GM12878 (cell line): Measurements from ENCODE around the gene RAD18. TPM values are rescaled to one million over a fixed set of nuclear protein-coding genes. Genes with fewer than 3 reads are reported as not detected.
A peak's percentile ranks its signal among the peaks of the same experiment; 100 is the strongest.

Experiments used
- BCL11A ChIP-seq: IDR thresholded peaks from 2 replicates; pipeline ENCODE4 v1.6.1; 2011; ENCODE audit warnings: low read depth, low read length
- CEBPZ ChIP-seq: fragments of 150-350 bp; IDR thresholded peaks from 2 replicates; pipeline ENCODE4 v1.6.1; 2016; ENCODE audit warnings: low read depth, low read length
- ELK1 ChIP-seq: IDR thresholded peaks from 2 replicates; pipeline ENCODE4 v1.6.1; 2012; ENCODE audit warnings: low read depth, low read length, improper control_type of control experiment
- JUND ChIP-seq: IDR thresholded peaks from 2 replicates; pipeline ENCODE4 v1.6.1; 2012; ENCODE audit warnings: low read depth, mild to moderate bottlenecking, low read length, improper control_type of control experiment, moderate library complexity
- KAT2A ChIP-seq: conservative IDR thresholded peaks from 2 replicates; pipeline ENCODE4 v1.6.1; 2011; ENCODE audit warnings: low read depth, low read length; ENCODE audit not compliant: control insufficient read depth
- NR2C2 ChIP-seq: IDR thresholded peaks from 2 replicates; pipeline ENCODE4 v1.6.1; 2011; ENCODE audit warnings: borderline replicate concordance, low read depth; ENCODE audit not compliant: control insufficient read depth, insufficient read length
- PBX3 ChIP-seq: IDR thresholded peaks from 2 replicates; pipeline ENCODE4 v1.6.1; 2011; ENCODE audit warnings: mild to moderate bottlenecking, low read depth, low read length, moderate library complexity; ENCODE audit not compliant: insufficient replicate concordance
- POLR2A ChIP-seq: IDR thresholded peaks from 2 replicates; pipeline ENCODE4 v1.6.1; 2011; ENCODE audit warnings: low read depth, mild to moderate bottlenecking, low read length
- RFX5 ChIP-seq: IDR thresholded peaks from 2 replicates; pipeline ENCODE4 v1.6.1; 2011; ENCODE audit warnings: low read depth, low read length, improper control_type of control experiment
- SMARCA5 ChIP-seq: fragments of 450-650 bp; IDR thresholded peaks from 2 replicates; pipeline ENCODE4 v1.6.1; 2017; ENCODE audit warnings: mild to moderate bottlenecking
- polyA plus RNA-seq, 11 experiments: library from polyadenylated mRNA; depleted of rRNA in 4 of 11; unstranded in 6 of 11; stranded (reverse) in 5 of 11; fragments of >200 nt; fragmentation: Nextera tagmentation in 4 of 11; fragmentation: Illumina TruSeq in 1 of 11; extraction: Ambion mirVana in 4 of 11; extraction: Trizol in 1 of 11; gene quantifications; 1 replicate in 1 of 11; 2 replicates in 10 of 11; pipeline versions ENCODE4 v1.2.1 to v1.2.3, GENCODE V29; 2011 to 2016; ENCODE audit warnings: inconsistent platforms in 2 of 11, missing spikeins in 2 of 11, low read depth in 1 of 11
- total RNA-seq, 4 experiments: library from RNA; depleted of rRNA in 3 of 4; stranded (reverse); fragments of >200 nt in 3 of 4; fragmentation: Illumina TruSeq in 1 of 4; extraction: Trizol in 1 of 4; gene quantifications; 2 replicates each; pipeline versions ENCODE4 v1.2.1 to v1.2.3, GENCODE V29; 2013 to 2021

The RAD18 gene
- total and polyA plus RNA-seq, 10 of the 15 experiments (the other 5 are each of a cell fraction or from before 2014, with no cell fraction given), result 8.7 to 38.6 (median 19.2) TPM

- TF ChIP-seq NR2C2 (no peak), POLR2A (peak; percentile 79), PBX3 (no peak), CEBPZ (no peak), ELK1 (peak; percentile 96), RFX5 (no peak), SMARCA5 (0 out of 2 replicates have a peak, but pooled peaks have one; percentile 23), JUND (no peak), KAT2A (no peak), BCL11A (no peak)
- TF ChIP-seq, all 136 proteins: peak for 48
Observed at GRCh38 chr3:8963137-8963853, at the start of gene RAD18 (continued).
